ENCODE measurements around the gene CEP128. TPM values are rescaled to one million over a fixed set of nuclear protein-coding genes. Genes with fewer than 3 reads are reported as not detected.

Gene CEP128
- total RNA-seq, 2 experiments from 2014 or later, result 28.9 to 47.4 TPM

- DNase-seq (no peak), ATAC-seq (no peak)
- H3K4me1 Mint-ChIP-seq, result peaks cover 8% of the 10 kb centered on the region
- peaks cover 3% of the 10 kb centered on the region for H3K36me3 Mint-ChIP-seq
- H3K27me3 Mint-ChIP-seq, result no peaks in the 10 kb centered on the region
- H3K4me3 Mint-ChIP-seq, result no peak overlapping the region
- H3K27ac Mint-ChIP-seq, result no peak overlapping the region
- CTCF ChIA-PET, result no interaction called here
- H3K9me3 Mint-ChIP-seq (ENCODE audit: low read depth), result no peaks in the 10 kb centered on the region
Observed at GRCh38 chr14:80496090-80496489, 445.4 kb downstream of the CEP128 start.

- no peaks in the 10 kb centered on the region for H3K27me3 Mint-ChIP-seq
- peaks cover 10% of the 10 kb centered on the region for H3K4me1 Mint-ChIP-seq
- H3K27ac Mint-ChIP-seq, result no peak overlapping the region
- H3K36me3 Mint-ChIP-seq, result peaks cover 1% of the 10 kb centered on the region
- no peak overlapping the region for H3K4me3 Mint-ChIP-seq
- no peaks in the 10 kb centered on the region for H3K9me3 Mint-ChIP-seq (ENCODE audit: low read depth)
- CTCF ChIA-PET, result no interaction called here
- ATAC-seq (no peak), DNase-seq (no peak)
Observed at GRCh38 chr14:80494769-80495168, 446.8 kb downstream of the CEP128 start.

DNA sequence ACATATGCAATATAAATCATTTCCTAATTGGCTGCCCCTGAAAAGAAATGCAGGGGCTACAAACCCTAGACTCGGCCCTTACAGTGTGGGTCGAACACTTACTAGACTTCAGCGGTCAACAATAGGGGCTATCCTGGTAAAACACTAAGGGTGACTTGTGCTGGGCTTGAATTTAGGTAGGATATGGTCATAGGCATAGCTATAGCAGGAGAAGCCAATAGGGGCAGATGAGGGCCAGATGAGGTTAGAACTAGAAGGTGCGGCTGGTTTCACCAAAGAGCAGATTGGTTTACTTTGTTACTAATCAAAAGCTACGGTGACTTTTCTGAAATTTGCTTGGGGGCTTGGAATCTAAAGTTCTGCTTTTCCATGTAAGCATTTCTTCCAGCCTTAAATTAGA is 447.9 kb downstream of the CEP128 start:
- DNase-seq (no peak), ATAC-seq (no peak)
- peaks cover 1% of the 10 kb centered on the region for H3K36me3 Mint-ChIP-seq
- H3K27me3 Mint-ChIP-seq, result no peaks in the 10 kb centered on the region
- H3K4me3 Mint-ChIP-seq, result no peak overlapping the region
- CTCF ChIA-PET, result no interaction called here
- no peak overlapping the region for H3K27ac Mint-ChIP-seq
- H3K4me1 Mint-ChIP-seq, result peaks cover 10% of the 10 kb centered on the region
- H3K9me3 Mint-ChIP-seq (ENCODE audit: low read depth), result no peaks in the 10 kb centered on the region

DNA sequence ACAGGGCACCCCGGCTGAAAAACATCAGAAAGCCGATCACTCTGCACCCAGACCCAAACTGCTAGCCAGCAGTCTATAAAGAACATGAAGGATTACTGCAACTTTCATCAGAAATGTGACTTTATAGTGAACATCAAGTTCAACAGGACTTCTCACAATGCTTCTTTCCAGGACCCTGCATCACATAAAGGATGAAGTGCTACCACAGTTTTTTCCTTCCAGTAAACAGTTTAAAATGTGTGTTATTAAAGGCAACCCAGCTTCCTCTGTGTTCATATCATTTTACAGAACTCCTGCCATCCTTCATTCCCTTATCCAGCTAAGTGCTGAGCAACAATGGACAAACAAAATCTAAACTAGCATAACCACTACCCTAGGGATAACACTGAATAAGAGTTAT is 449.9 kb downstream of the CEP128 start:
- no peaks in the 10 kb centered on the region for H3K9me3 Mint-ChIP-seq (ENCODE audit: low read depth)
- CTCF ChIA-PET, result no interaction called here
- no peak for DNase-seq
- peak overlapping the region; percentile 39 for H3K27ac Mint-ChIP-seq
- no peak overlapping the region for H3K4me3 Mint-ChIP-seq
- H3K27me3 Mint-ChIP-seq, result no peaks in the 10 kb centered on the region
- ATAC-seq, result no peak
- peaks cover 10% of the 10 kb centered on the region for H3K4me1 Mint-ChIP-seq
- H3K36me3 Mint-ChIP-seq, result peaks cover 1% of the 10 kb centered on the region

- CTCF ChIA-PET, result no interaction called here
- no peaks in the 10 kb centered on the region for H3K9me3 Mint-ChIP-seq (ENCODE audit: low read depth)
- DNase-seq (peak; percentile 41), ATAC-seq (peak; percentile 66)
- H3K36me3 Mint-ChIP-seq, result peaks cover under 1% of the 10 kb centered on the region
- peak overlapping the region; percentile 39 for H3K27ac Mint-ChIP-seq
- H3K4me1 Mint-ChIP-seq, result peaks cover 10% of the 10 kb centered on the region
- no peaks in the 10 kb centered on the region for H3K27me3 Mint-ChIP-seq
- H3K4me3 Mint-ChIP-seq, result no peak overlapping the region
Observed at GRCh38 chr14:80491131-80491530, 450.4 kb downstream of the CEP128 start.

DNA sequence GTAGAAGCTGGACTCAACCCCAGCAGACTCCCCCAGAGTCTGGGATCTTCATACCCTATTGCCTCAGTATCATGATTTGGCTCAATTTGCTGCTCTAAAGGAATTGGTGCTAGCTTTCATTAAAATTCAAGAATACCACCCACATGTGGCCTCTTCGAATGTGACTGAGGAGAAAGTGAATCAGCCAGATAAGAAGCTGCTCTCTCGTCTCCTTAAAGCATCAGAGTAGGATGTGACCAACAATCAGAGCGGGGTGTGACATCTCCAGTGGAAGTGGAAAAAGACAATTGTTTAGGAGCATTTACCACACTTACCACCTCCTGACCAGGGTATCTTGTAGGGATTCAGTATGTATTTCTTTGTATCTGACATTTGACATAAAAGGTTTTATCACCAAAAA is 452.0 kb downstream of the CEP128 start:
- Mint-ChIP-seq H3K36me3 (no peaks in the 10 kb centered on the region), H3K4me1 (peaks cover 10% of the 10 kb centered on the region), H3K27ac (no peak overlapping the region), H3K4me3 (no peak overlapping the region), H3K27me3 (no peaks in the 10 kb centered on the region), H3K9me3 (ENCODE audit: low read depth) (no peaks in the 10 kb centered on the region)
- no peak for ATAC-seq
- DNase-seq, result no peak
- CTCF ChIA-PET, result no interaction called here

- Mint-ChIP-seq H3K27ac (no peak overlapping the region), H3K4me1 (no peaks in the 10 kb centered on the region), H3K36me3 (no peaks in the 10 kb centered on the region), H3K4me3 (no peak overlapping the region), H3K27me3 (no peaks in the 10 kb centered on the region), H3K9me3 (ENCODE audit: low read depth) (no peaks in the 10 kb centered on the region)
- CTCF ChIA-PET, result no interaction called here
- no peak for ATAC-seq
- DNase-seq, result no peak
Observed at GRCh38 chr14:80485764-80486163, 455.8 kb downstream of the CEP128 start.

GRCh38 chr14:80483331-80483730 is 458.2 kb downstream of the CEP128 start:
- Mint-ChIP-seq H3K27me3 (no peaks in the 10 kb centered on the region), H3K4me3 (no peak overlapping the region)

GRCh38 chr14:80477388-80478160 is 464.0 kb downstream of the CEP128 start:
- DNase-seq, result no peak
- CTCF ChIA-PET, result no interaction called here
- H3K9me3 Mint-ChIP-seq (ENCODE audit: low read depth), result peaks cover 3% of the 10 kb centered on the region
- no peak overlapping the region for H3K27ac Mint-ChIP-seq
- H3K4me1 Mint-ChIP-seq, result no peaks in the 10 kb centered on the region
- H3K27me3 Mint-ChIP-seq, result no peaks in the 10 kb centered on the region
- ATAC-seq, result no peak
- no peaks in the 10 kb centered on the region for H3K36me3 Mint-ChIP-seq
- H3K4me3 Mint-ChIP-seq, result no peak overlapping the region

More at GRCh38 chr14:80483331-80483730, 458.2 kb downstream of the CEP128 start:
- no peak overlapping the region for H3K27ac Mint-ChIP-seq
- H3K36me3 Mint-ChIP-seq, result no peaks in the 10 kb centered on the region
- DNase-seq, result no peak
- no peaks in the 10 kb centered on the region for H3K4me1 Mint-ChIP-seq
- CTCF ChIA-PET, result no interaction called here
- no peaks in the 10 kb centered on the region for H3K9me3 Mint-ChIP-seq (ENCODE audit: low read depth)
- no peak for ATAC-seq

GRCh38 chr14:80475074-80475473 is 466.5 kb downstream of the CEP128 start:
- DNase-seq (no peak), ATAC-seq (no peak)
- CTCF ChIA-PET, result no interaction called here
- Mint-ChIP-seq H3K4me1 (no peaks in the 10 kb centered on the region), H3K36me3 (peaks cover 1% of the 10 kb centered on the region), H3K27me3 (no peaks in the 10 kb centered on the region), H3K9me3 (ENCODE audit: low read depth) (peaks cover 7% of the 10 kb centered on the region), H3K27ac (no peak overlapping the region), H3K4me3 (no peak overlapping the region)

DNA sequence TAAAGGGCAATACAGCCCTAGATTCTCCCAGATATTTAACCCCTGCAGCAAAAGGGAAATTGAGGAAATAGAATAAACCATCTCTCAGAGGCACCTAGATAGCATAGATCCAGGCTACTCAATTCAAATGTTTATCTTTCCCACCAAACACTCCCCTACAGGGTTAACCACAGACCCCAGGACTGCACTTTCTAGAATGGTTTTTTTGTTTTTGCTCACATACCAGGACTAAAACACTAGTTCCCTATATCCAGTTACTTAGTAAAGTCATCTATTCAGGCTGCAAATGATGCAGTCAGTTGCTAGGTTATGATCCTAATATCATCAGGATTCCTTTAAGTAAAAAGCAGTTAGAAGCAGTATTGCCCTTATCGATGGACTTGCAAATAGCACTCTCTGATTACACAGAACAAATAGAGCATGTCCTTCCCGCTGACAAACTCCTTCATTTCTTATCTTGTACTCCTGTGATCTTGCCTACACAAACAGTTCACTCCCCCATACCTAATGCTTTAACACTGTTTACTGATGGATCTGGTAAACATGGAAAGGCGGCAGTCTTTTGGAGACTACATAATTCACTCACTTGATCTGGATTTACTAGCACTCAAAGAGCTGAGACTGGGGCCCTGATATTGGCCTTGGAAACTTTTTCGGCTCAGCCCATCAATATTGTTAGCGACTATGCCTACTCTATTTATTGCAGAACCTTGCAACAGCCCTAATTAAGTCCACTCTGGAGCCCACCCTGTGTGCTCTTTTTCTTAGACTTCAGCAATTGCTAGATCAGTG is 473.0 kb downstream of the CEP128 start:
- no peak overlapping the region for H3K27ac Mint-ChIP-seq
- ATAC-seq (no peak), DNase-seq (no peak)
- no peaks in the 10 kb centered on the region for H3K27me3 Mint-ChIP-seq
- H3K4me1 Mint-ChIP-seq, result no peaks in the 10 kb centered on the region
- no peak overlapping the region for H3K4me3 Mint-ChIP-seq
- H3K9me3 Mint-ChIP-seq (ENCODE audit: low read depth), result peaks cover 4% of the 10 kb centered on the region
- peaks cover 1% of the 10 kb centered on the region for H3K36me3 Mint-ChIP-seq
- CTCF ChIA-PET, result no interaction called here

DNA sequence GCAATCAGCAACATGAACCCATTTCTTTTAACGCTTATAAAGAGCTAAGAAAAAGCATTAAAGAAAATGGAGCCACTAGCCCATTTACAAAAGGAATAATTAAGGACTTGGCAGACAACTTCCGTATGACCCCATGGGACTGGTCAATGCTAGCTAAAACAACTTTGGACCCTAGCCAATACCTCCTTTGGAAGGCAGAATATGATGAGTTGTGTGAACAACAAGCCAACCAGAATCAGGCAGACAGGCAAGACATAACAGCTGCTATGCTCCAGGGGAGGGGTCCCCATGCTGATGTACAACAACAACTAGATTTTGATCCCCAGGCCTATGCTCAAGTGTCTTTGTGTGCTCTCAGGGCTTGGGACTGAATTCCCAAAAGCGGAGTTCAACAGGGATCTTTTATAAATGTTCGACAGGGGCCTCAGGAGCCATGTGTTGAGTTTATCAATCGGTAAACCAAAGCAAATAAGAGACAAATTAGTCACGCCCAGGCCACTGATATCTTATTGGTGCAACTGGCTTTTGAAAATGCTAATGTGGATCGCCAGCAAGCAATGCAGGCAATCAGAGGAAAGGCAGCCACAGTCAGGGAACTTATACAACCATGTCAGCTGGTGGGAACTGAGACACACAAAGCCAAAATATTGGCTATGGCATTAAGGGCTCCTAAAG is 475.9 kb downstream of the CEP128 start:
- Mint-ChIP-seq H3K27ac (no peak overlapping the region), H3K4me1 (no peaks in the 10 kb centered on the region), H3K9me3 (ENCODE audit: low read depth) (no peaks in the 10 kb centered on the region), H3K36me3 (no peaks in the 10 kb centered on the region), H3K4me3 (no peak overlapping the region), H3K27me3 (no peaks in the 10 kb centered on the region)
- DNase-seq, result no peak
- ATAC-seq, result no peak
- CTCF ChIA-PET, result no interaction called here

DNA sequence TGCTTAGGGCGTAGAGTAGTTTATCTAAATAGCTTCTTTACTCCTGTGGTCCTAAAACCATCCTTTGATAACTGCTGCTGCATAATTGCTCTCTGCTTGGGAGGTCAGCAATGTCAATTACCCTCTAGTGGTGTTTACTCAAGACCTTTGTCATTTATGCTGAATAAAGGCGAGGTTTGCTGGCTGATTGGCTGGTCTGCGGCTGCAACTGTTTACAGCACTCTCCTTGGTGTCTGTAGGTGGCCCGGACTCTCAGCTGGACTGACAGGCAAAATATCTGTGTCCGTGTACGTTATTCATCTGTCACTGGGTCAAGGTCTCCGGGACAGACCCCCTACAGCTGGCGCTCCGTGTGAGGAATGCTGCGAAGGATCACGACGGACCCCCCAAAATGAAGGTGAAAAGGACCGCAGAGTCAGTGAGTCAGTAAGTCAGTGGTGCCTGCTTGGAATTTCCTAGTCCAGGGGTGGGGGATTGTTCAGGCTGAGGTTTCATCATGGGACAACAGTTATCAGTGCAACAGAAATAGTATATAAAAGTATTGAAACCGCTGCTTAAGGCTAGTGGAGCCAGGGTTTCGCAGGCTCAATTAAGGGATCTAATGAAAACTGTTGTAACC is 476.9 kb downstream of the CEP128 start:
- DNase-seq (no peak), ATAC-seq (no peak)
- Mint-ChIP-seq H3K27me3 (no peaks in the 10 kb centered on the region), H3K4me3 (no peak overlapping the region), H3K9me3 (ENCODE audit: low read depth) (no peaks in the 10 kb centered on the region), H3K27ac (no peak overlapping the region), H3K36me3 (no peaks in the 10 kb centered on the region), H3K4me1 (no peaks in the 10 kb centered on the region)
- CTCF ChIA-PET, result no interaction called here

All from activated CD8-positive, alpha-beta memory T cell treated with anti-CD3 and anti-CD28 coated beads, Interleukin-2, amount 10 ng/mL, durations not matched to agents 7 days and 5 days (primary cell).